Stimulated activated CD4-positive, alpha-beta T cell treated with anti-CD3 and anti-CD28 coated beads, Interleukin-4, amount 100 ng/mL, for 24 hours (primary cell): ENCODE measurements around the gene ELAVL3.

Source experiments
- DNase-seq: peaks from one replicate; pipeline ENCODE4 v3.0.0-alpha.2; 2020

Gene ELAVL3

GRCh38 chr19:11405846-11406643, 74.8 kb downstream of the ELAVL3 start:
- DNase-seq = peak; percentile 40

GRCh38 chr19:11404588-11405222, 76.1 kb downstream of the ELAVL3 start:
- DNase-seq = no peak

DNA sequence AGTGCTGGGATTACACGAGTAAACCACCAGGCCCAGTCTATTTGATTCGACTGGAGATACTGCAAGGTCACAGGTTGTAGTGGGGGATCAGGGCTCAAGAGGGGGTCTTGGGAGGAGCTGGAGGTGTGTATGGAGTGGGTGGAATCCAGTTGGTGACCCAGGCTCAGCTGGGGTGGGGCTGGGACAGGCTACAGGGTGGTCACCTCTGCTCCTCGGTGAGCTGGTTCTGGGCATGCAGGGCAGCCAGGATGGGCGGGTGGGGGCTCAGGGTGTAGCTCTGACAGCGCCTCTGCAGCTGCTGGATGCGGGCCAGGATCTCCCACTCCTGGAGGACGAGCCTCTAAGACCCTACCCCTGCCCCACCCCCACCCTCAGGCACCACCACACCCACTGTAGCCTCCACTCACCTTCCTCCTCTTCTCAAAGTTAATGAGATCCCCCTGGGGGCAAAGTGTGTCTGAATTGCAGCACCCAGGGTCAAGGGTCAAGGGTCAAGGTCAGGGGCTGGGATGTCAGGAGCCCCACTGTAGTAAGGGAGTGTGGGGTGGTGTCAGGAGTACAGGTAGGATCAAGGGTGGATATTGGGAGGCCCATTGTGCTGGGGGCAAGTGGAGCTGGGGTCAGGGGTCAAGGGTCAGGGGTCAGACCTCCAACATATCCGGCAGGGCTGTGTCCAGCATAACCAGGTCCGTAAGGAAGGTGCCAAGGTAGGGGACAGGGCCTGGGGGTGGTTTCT, 78.9 kb downstream of the ELAVL3 start:
- no peak for DNase-seq
